A673 (cell line): Measurements from ENCODE around the gene RPE.

Experiments used
- EZH2 ChIP-seq: fragments of 200-600 bp; sonication (generic); IDR thresholded peaks from 2 replicates; pipeline ENCODE4 v1.6.1; 2017; ENCODE audit warnings: borderline replicate concordance, low read depth, mild to moderate bottlenecking, mixed read lengths, antibody characterized with exemption, low read length; ENCODE audit not compliant: poor library complexity, severe bottlenecking
- TF ChIP-seq, protein P1 (sequence below): fragments of 300-800, 200-600 bp; sonication (generic); conservative IDR thresholded peaks from 2 replicates; pipeline ENCODE4 v1.5.1; 2017; ENCODE audit warnings: low read depth, mild to moderate bottlenecking, antibody characterized with exemption, low read length, moderate library complexity, mixed read lengths

DNA sequence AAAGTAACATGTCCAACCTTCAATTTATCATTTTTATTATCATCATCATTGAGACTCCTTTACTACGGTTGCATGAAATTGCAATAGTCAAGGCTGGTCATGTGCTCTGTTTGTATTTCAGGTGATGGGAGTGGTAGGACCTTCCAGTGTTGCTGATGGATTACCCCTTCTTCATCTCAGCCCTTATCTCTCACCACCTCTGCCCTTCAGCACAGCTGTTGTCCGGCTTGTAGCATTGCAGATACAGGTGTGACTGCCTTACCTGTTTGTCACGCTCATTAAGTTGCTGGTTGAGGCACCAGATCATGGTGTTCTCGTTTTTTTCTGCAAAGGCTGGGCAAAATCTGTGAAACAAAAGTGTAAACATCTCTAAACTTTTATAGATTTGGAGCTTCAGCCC lies 31.7 kb upstream of the RPE start:
- TF ChIP-seq, protein P1, sequence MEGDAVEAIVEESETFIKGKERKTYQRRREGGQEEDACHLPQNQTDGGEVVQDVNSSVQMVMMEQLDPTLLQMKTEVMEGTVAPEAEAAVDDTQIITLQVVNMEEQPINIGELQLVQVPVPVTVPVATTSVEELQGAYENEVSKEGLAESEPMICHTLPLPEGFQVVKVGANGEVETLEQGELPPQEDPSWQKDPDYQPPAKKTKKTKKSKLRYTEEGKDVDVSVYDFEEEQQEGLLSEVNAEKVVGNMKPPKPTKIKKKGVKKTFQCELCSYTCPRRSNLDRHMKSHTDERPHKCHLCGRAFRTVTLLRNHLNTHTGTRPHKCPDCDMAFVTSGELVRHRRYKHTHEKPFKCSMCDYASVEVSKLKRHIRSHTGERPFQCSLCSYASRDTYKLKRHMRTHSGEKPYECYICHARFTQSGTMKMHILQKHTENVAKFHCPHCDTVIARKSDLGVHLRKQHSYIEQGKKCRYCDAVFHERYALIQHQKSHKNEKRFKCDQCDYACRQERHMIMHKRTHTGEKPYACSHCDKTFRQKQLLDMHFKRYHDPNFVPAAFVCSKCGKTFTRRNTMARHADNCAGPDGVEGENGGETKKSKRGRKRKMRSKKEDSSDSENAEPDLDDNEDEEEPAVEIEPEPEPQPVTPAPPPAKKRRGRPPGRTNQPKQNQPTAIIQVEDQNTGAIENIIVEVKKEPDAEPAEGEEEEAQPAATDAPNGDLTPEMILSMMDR: no peak
- no peak for TF ChIP-seq EZH2
